ENCODE results near the gene PROSER3.
"Not testable (repeated sequence)": the region's sequence is repeated elsewhere in the genome, so short reads cannot be mapped to it uniquely, and the experiment has no call there.

PROSER3 gene

GRCh38 chr19:35753634-35754369, 4.2 kb upstream of the PROSER3 start:
- no peak for DNase-seq (ENCODE audit: low read depth in 2 of 2)

DNA sequence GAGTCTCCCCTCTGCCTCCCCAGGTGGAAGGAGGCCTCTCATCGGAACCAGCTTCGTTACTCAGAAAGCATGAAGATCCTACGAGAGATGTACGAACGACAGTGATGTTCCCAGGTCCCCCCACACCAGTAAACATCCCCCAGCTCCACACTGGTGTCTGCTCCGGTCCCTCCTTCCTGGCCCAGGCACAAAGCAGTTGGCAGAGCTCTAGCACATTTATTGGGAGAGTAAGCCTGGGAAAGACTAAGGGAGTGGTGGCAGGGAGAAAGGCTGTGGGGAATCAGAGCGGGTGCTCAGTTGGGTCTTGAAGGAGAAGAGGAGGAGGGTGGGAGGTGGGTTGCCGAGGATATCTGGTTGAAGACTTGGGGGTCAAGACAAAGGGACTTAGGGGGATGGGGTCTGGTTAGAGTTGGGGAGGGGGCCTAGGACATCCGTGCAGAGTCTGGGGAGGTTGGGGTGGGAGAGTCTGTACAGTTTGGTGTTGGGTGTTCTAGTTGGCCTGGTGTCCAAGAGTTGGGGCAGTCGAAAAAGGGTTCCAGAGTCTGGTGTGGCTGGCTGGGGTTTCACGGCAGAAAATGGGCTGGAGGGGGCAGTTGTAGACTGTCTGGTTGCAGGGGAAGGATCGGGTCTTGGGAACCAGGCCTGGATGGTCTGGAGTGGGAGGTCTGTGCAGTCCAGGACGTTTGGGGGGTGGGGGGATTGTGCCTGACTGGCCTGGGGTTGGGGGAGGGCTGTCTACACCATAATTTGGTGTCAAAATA, 3.4 kb upstream of the PROSER3 start:
- no peak for DNase-seq (ENCODE audit: low read depth in 2 of 2)

DNA sequence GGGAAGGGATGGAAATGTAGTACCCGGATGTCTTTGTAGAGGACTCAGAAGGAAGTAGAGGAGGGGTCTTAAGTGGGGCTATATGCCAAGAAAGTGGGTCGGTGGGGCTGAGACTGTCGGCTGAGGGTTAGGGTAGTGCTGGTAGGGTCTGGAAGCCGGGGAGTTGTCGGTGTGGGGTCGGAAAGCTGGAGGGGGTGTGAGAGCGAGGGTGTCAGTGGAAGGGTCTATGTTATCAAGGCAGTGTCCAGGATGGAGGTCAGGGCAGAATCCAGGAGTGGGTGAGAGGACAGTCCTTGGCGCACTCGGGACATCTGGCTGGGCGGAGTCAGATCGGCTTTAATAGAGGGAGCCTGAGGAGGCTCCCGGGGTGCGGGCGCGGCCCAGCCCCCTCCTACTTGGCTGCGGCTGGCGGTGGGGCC, 2.8 kb upstream of the PROSER3 start:
- no peak for DNase-seq (ENCODE audit: low read depth in 2 of 2)

DNA sequence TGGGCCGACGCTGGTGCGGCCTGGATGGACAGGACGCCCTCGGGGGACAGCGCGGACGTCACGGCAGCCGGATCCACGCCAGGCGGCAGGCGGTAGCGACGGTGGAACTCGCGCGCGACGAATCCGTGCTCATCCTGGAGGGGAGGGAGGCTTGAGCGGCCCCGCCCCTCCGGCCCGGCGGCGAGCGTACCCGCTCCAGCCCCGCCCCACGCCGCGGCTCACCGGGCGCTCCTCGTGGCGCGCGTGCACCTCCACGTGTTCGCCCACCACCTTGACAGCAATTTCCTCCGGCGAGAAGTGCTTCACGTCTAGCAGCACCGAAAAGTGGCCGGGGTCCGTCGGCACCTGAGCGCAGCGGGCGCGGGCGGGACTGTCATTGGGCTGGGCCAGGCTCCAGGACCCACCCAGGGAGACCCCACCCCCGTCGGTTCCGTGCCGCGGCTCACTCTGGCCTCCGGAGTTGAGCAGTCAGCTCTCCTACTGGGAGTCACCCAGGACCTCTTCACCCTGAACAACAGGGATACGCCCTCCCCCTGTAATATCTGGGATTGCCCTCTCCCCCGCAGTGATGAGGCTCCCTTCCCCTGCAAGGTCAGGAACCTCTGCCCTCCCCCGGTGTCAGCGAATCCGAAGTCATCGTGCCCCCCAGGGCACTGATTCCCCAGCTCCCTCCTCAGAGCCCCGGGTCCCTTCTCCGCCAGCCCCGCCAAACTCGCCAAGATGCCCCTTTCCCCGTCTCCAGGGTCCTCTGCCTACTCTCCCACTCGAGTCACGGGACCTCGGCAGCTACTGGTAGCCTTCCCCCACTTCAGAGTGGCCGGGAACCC, 2.2 kb upstream of the PROSER3 start:
- peak; percentile 29 to 44 for DNase-seq (ENCODE audit: low read depth in 2 of 2)

GRCh38 chr19:35756377-35757230, 1.4 kb upstream of the PROSER3 start, which contains the start of gene HSPB6:
HSPB6 (minus strand) TSS chr19:35757029; CDS start chr19:35757008, 21 bp downstream.
- DNase-seq (ENCODE audit: low read depth in 2 of 2) = no peak

GRCh38 chr19:35757231-35757748, 686 bp upstream of the PROSER3 start:
- no peak for DNase-seq (ENCODE audit: low read depth in 2 of 2)

GRCh38 chr19:35759697-35760096, 1.7 kb downstream of the PROSER3 start:
- no peak for DNase-seq (ENCODE audit: low read depth in 2 of 2)

DNA sequence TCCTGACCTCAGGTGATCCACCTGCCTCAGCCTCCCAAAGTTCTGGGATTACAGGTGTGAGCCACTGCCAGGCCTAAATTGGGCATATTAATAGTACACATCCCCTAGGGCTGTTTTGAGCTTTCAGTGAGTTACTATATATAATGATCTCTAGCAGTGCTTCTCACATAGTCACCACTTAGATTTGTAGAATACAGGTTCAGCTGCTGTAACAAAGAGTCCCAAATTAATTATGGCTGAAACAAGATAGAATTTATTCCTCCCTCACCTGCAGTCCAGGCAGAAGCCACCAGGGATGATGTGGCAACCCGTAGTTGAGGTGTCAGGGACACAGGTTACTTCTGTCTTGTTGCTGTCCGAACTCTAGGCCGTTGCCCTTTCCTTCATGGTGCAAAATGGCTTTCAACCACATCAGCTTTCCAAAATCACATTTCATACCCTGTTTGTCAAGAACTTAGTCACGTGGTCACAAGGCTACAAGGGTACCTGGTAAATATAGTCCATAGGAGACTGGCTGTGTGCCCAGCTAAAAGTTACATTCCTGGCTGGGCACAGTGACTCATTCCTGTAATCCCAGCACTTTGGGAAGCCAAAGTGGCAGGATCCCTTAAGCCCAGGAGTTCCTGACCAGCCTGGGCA, 2.9 kb downstream of the PROSER3 start:
- DNase-seq (ENCODE audit: low read depth in 2 of 2) = no peak

DNA sequence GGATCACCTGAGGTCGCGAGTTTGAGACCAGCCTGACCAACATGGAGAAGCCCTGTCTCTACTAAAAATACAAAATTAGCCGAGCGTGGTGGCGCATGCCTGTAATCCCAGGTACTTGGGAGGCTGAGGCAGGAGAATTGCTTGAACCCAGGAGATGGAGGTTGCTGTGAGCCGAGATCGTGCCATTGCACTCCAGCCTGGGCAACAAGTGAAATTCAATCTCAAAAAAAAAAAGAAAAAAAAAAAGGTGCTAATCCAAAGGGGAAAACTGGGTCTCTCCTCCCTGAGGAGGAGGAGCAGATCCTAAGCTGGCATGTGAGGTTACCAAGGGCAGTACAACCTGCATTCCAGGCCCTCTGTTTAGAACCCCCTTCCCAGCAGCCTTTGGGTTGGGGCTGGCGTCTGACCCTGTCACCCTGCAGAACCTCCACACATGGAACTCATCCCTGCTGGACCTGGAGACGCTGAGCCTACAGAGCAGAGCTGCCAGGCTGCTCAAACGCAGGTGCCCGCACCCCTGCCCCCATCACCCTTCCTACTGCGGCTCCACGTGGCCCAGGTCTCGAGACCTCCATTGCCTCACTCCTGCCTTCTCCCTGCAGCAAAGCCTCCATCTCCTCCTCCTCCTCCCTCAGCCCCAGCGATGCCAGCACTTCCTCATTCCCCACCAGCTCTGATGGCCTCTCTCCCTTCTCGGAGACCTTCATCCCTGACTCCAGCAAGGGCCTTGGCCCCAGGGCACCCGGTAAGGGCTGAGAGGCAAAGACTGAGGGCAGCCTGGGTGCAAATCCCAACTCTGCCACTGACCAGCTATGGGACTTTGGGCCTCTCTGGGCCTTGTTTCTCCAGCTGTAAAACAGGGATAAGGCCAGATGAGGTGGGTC, 6.7 kb downstream of the PROSER3 start:
- DNase-seq (ENCODE audit: low read depth in 2 of 2) = no peak

- DNase-seq (ENCODE audit: low read depth in 2 of 2) = no peak
These were observed 8.7 kb downstream of the PROSER3 start for GRCh38 chr19:35766571-35767104.

DNA sequence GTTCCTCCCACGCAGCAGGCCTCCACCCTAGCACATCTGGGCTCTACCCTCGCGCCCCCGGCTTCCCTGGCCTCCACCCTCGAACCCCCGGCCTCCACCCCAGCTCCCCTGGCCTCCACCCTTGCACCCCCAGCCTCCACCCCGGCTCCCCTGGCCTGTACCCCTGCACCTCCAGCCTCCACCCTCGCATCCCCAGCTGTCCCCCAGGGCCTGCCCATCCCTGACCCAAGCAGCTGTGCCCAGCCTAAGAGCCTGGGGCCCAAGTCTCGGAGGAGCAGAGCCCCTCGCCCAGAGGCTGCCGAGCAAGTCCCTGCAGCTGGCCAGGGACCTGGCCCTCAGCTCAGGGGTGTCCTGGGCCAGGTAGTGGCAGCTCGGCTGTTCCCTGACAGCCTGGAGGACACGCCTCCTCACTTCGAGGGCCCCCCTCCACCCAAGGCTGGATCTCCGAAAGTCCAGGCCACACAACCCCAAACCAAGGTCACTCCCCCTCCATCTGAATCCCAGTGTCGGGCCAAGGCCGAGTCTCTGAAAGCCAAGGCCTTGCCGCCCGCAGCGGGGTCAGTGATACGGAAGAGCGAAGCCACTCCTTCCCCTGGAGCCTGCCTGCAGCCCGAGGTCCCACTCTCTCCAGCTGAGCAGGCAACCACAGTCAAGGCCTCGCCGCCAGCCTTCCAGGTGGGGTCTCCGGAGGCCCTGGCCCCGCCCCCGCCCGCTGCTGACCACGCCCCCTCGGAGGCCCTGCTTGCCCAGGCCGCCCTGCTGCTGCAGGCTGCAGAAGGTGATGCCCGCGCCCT, 9.5 kb downstream of the PROSER3 start:
- no peak for DNase-seq (ENCODE audit: low read depth in 2 of 2)

DNA sequence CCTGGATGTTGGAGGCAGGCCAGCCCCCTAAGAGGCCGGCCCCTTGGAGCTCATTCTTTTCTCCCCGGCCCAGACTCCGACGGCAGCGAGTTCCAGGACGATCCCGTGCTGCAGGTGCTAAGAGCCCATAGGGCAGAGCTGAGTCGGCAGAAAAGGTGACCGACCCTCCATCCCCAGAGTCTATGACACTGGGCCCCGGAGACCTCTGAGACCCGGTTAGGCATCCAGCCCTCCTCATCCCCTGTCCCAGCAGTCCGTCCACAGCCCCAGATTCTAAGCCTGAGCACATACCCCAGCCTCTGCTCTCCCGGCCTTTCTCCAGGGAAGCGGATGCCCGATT, 10.1 kb downstream of the PROSER3 start:
- no peak for DNase-seq (ENCODE audit: low read depth in 2 of 2)

DNA sequence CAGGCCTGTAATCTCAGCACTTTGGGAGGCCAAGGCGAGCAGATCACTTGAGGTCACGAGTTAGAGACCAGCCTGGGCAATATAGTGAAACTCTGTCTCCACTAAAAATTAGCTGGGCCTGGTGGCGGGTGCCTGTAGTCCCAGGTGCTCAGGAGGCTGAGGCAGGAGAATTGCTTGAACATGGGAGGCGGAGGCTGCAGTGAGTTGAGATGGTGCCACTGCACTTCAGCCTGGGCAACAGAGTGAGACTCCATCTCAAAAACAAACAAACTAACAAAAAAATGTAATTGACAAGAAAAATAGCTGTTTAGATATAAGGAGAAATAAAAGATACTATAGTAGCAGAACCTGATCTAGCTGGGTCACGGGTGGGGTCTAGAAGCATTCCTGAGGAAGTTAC, 14.4 kb downstream of the PROSER3 start:
- not testable (repeated sequence) for DNase-seq (ENCODE audit: low read depth in 2 of 2)

- no peak for DNase-seq (ENCODE audit: low read depth in 2 of 2)
These were observed 15.2 kb downstream of the PROSER3 start for GRCh38 chr19:35773020-35773806.

DNA sequence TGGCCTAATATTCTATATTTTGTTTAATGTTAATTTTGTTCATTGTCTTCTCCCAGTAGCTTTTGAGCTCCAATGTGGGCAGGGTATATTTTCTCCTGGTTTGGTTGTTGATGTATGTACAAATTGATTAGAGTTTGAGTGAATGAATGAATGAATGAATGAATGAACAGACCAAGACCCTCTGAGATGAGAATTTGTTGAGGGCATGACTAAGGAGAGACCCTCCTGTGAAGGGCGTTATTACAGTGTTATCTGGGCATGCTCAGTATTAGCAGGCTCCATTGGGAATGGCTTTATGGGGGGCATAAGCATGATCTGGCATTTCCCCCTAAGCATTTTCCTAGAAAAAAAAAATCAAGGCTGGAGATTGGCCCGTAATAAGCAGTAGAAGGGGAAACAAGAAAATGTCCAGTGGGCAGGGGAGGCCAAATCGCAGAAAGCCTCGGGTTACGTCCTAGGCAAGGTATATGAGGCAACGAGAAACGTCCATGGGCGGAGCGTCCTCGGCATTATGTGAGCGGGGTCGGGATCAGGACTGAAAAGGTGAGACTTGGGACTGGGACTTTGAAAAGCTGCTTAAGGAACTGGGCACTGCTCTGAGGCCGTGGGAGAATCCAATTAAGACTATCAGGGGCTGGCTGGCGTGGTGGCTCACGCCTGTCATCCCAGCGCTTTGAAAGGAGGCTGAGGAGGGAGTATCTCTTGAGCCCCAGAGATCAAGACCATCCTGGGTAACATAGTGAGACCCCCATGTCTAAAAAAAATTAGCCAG, 16.5 kb downstream of the PROSER3 start:
- DNase-seq (ENCODE audit: low read depth in 2 of 2) = no peak

- no peak for DNase-seq (ENCODE audit: low read depth in 2 of 2)
These were observed 17.0 kb downstream of the PROSER3 start for GRCh38 chr19:35775046-35775297.

All from stimulated activated CD8-positive, alpha-beta memory T cell treated with anti-CD3 and anti-CD28 coated beads, Interleukin-15, amount 100 ng/mL, for 48 hours (primary cell).